ES-I3 (cell line): ENCODE results near the gene BBOX1.
"Not testable (repeated sequence)": the region's sequence is repeated elsewhere in the genome, so short reads cannot be mapped to it uniquely, and the experiment has no call there.

Source experiments
- H3K36me3 ChIP-seq: 2 replicates; pipeline ENCODE4 v1.6.1; 2013; ENCODE audit warnings: mild to moderate bottlenecking, low read length, control low read depth, moderate library complexity; ENCODE audit not compliant: insufficient read depth
- H3K4me1 ChIP-seq: 2 replicates; pipeline ENCODE4 v1.6.1; 2013; ENCODE audit warnings: mild to moderate bottlenecking, control low read depth, low read length; ENCODE audit not compliant: insufficient read depth
- H3K9ac ChIP-seq: 2 replicates; pipeline ENCODE4 v1.6.1; 2013; ENCODE audit warnings: low read depth, mild to moderate bottlenecking, low read length, moderate library complexity
- H3K9me3 ChIP-seq: 2 replicates; pipeline ENCODE4 v1.6.1; 2013; ENCODE audit warnings: mild to moderate bottlenecking, low read length, moderate library complexity; ENCODE audit not compliant: control insufficient read depth, insufficient read depth

BBOX1 gene

DNA sequence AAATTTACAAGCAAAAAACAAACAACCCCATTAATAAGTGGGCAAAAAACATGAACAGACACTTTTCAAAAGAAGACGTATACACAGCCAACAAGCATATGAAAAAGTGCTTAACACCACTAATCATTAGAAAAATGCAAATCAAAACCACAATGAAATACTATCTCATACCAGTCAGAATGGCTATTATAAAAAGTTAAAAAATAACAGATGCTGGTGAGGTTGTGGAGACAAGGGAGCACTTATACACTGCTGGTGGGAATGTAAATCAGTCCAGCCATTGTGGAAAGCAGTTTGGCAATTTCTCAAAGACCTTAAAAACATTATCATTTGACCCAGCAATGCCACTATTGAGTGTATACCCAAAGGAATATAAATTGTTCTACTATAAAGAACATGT, 72.3 kb downstream of the BBOX1 start:
- H3K9me3 ChIP-seq, result no peaks in the 10 kb centered on the region
- H3K9ac ChIP-seq, result no peak overlapping the region
- H3K36me3 ChIP-seq, result no peaks in the 10 kb centered on the region
- H3K4me1 ChIP-seq, result no peaks in the 10 kb centered on the region

DNA sequence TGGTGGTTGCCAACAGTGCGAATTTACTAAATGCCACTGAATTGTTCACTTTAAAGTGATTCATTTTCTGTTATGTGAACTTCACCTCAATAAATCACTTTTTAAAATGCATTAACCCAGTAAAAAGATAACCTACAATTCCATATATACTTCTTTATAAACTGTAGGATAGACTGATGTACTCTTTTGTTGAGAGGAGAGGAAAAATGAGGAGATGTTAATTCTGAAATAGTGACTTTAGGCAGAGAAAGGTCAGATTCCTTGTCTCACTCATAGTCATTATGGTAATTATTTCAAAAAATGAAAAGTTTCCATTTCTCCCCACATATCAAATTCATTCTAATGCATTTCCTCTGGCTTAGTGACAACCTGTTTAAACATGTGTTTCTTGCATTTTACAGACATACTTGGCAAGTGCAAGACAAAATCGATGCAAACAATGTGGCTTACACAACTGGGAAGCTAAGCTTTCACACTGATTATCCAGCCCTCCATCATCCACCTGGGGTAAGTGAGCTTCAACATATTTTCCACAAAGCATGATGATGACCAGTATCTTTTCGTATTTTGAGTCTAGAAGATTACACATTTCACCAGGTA, 74.5 kb downstream of the BBOX1 start:
- Histone ChIP-seq H3K4me1 (no peaks in the 10 kb centered on the region), H3K9me3 (no peaks in the 10 kb centered on the region)

DNA sequence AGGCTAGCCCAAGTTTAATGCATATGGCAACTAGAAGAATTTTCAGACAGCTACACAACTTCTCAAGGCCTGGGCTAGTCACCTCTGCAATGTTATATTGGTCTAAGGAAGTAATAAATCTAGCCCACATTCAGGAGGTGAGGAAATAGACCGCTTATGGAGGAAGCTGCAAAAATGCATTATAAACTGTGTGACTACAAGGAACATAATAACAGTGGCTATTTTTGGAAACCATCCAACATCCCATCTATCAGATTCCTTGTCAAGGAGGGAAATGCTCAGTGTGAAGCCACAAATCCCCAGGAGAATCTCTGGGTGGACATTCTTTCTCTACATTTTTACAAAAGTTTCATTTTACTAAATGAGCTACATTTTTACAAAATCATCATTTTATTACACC, 76.1 kb downstream of the BBOX1 start:
- no peaks in the 10 kb centered on the region for H3K4me1 ChIP-seq
- H3K9me3 ChIP-seq, result no peaks in the 10 kb centered on the region
- H3K36me3 ChIP-seq, result no peaks in the 10 kb centered on the region
- no peak overlapping the region for H3K9ac ChIP-seq

More for the DNA sequence above, 74.5 kb downstream of the BBOX1 start:
- Histone ChIP-seq H3K9ac (no peak overlapping the region), H3K36me3 (no peaks in the 10 kb centered on the region)

DNA sequence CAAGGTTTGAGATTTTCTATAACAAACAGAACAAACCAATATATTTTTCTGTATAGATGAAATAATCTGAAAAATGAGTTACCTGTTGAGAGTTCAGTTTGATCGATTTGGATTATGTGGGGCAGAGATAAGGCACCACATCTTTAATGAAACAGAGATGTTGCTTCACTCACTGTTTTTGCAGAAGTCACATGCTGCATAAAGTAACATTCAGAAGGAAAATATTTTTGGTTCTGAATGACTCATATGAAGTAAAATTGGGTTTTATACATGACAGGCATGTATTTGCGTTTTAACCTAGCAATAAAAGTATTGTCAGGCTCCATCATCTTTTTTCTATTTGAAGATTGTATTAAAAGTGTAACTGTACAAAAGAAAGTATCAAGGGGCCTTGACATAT, 77.8 kb downstream of the BBOX1 start:
- Histone ChIP-seq H3K4me1 (no peaks in the 10 kb centered on the region), H3K9me3 (no peaks in the 10 kb centered on the region), H3K36me3 (no peaks in the 10 kb centered on the region), H3K9ac (no peak overlapping the region)

DNA sequence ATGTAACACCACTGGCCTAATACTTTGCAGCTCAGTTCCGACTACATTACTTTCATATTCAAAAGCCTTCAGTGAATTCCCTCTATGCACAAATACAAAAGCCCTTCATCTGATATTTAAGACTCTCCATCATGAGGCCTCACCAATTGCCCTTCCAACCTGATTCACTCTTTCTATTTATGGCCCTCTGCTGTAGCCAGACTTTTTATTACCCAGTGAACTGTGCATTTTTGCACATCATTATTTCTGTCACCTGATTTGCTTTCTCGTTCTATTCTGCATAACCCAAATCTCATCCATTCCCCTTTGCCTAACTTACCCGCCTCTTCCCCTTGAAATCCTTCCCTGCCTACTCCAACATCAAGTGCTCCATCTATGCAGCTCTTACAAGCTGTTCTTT, 78.3 kb downstream of the BBOX1 start:
- H3K9me3 ChIP-seq, result no peaks in the 10 kb centered on the region
- no peaks in the 10 kb centered on the region for H3K36me3 ChIP-seq
- peaks cover 1% of the 10 kb centered on the region for H3K4me1 ChIP-seq
- H3K9ac ChIP-seq, result no peak overlapping the region

DNA sequence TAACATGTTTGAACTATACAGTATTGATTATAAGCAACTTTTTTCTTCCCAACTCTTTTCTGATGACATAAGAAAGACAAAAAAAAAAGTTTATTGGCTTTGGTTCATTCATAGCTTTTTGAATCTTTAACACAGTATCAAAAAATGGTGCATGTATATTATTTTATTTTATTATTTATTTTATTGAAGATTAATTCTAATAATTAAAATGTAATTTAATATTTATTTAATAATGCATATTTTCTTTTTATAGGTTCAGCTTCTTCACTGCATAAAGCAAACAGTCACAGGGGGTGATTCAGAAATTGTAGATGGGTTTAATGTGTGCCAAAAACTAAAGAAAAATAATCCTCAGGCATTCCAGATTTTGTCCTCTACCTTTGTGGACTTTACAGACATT, 78.8 kb downstream of the BBOX1 start:
- H3K36me3 ChIP-seq, result no peaks in the 10 kb centered on the region
- H3K9me3 ChIP-seq, result no peaks in the 10 kb centered on the region
- H3K4me1 ChIP-seq, result peaks cover 5% of the 10 kb centered on the region
- H3K9ac ChIP-seq, result no peak overlapping the region

DNA sequence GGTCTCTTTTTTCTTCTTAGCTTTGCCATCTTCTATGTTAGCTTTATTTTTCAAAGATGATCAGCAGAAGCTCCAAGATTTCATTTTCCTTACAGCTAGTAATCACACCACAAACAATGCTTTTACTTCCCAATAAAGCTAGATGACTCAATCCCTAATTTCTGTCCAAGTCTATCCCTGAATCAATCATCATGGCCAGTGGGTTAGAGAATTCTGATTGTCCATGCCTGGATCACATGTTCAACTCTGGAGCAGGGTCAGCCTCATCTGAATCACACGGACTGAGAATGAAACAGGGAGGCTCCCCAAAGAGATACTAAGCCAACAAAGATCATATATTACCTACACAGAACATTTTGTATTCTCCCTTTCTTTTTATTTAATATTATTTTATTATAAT, 79.6 kb downstream of the BBOX1 start:
- no peaks in the 10 kb centered on the region for H3K36me3 ChIP-seq
- no peaks in the 10 kb centered on the region for H3K9me3 ChIP-seq
- no peak overlapping the region for H3K9ac ChIP-seq
- H3K4me1 ChIP-seq, result peaks cover 5% of the 10 kb centered on the region

DNA sequence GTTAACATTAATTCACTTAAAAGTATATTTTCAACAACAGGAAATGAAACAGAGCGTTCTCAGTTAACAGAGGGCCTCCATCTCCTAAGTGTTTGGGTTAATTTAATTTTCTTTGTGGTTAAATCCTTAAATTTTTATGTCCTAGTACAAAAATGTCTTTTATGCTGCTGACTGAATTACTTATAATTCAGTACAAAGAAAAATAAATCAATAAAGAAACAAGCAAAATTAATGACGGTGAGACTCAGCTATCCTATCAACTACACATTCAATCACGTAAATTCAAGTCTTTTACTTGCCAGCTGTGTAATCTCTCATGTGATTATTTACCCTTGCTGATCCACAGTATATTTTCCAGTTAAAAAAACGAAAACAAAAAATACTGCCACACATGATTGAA, 81.4 kb downstream of the BBOX1 start:
- no peak overlapping the region for H3K9ac ChIP-seq
- H3K4me1 ChIP-seq, result peaks cover 5% of the 10 kb centered on the region
- H3K36me3 ChIP-seq, result no peaks in the 10 kb centered on the region
- H3K9me3 ChIP-seq, result no peaks in the 10 kb centered on the region

DNA sequence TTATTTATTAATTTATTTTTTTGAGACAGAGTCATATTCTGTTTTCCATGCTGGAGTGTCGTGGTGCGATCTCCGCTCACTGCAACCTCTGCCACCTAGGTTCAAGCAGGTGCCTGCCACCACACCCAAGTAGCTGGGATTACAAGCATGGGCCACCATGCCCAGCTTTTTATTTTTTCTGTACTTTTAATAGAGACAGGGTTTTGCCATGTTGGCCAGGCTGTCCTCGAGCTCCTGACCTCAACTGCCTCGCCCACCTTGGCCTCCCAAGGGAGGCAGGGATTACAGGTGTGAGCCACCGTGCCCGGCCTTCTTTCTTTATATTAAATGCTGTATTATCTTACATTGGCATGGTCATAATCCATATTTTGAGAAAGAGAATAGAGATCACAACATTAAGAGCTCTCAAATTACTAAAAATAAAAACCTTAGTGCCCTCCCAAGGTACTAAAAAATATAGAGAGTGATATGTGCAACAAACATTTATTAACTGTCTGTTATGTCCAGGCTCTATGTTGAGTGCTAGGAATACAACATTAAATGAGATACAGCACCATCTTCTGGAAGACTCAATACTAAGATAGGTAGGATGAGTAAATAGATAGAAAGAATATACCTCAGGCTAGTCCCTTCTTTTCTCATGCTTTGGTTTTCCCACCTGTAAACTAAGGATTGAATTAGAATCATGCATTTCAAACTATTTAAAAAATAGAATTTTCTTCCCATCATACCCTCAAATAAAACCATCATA, 84.1 kb downstream of the BBOX1 start:
- Histone ChIP-seq H3K4me1 (peaks cover 5% of the 10 kb centered on the region), H3K36me3 (no peaks in the 10 kb centered on the region), H3K9ac (no peak overlapping the region), H3K9me3 (no peaks in the 10 kb centered on the region)

DNA sequence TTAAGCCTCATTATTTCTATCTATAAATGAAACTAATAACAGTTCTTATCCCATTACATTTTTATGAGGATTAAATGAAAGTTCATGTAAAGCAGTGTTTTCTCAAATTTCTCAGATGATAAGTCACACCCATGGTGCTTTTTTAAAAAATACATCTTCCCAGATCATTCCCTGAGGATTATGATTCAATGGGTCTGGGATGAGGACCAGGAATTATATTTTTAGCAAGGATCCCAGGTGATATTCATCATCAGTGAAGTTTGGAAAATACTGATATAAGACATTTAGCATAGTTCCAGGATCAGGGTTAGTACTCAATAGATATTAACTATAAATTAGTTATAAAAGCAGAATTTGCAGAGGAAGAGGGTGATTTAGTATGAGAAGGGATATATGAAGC, 89.1 kb downstream of the BBOX1 start:
- Histone ChIP-seq H3K4me1 (no peaks in the 10 kb centered on the region), H3K9me3 (no peaks in the 10 kb centered on the region), H3K9ac (no peak overlapping the region), H3K36me3 (no peaks in the 10 kb centered on the region)

DNA sequence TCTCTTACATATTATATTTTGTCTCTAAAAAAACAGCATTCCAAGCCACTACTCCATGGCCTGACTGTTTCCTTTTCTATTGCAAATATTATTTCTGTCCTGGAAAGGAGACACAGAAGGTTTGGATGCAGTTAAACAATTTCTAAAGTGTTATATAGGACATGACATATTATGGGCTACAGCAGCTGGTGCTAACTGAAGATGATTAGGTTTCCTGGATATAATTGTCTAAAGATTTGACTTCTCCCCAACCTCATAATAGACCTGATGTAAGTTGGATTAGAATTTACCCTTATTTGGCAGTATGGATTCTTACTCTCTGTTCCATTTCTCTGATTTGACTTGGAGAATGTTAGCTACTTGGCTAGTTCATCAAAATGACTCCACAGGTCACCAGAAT, 90.2 kb downstream of the BBOX1 start:
- no peaks in the 10 kb centered on the region for H3K9me3 ChIP-seq
- no peaks in the 10 kb centered on the region for H3K4me1 ChIP-seq
- H3K36me3 ChIP-seq, result no peaks in the 10 kb centered on the region
- H3K9ac ChIP-seq, result no peak overlapping the region

DNA sequence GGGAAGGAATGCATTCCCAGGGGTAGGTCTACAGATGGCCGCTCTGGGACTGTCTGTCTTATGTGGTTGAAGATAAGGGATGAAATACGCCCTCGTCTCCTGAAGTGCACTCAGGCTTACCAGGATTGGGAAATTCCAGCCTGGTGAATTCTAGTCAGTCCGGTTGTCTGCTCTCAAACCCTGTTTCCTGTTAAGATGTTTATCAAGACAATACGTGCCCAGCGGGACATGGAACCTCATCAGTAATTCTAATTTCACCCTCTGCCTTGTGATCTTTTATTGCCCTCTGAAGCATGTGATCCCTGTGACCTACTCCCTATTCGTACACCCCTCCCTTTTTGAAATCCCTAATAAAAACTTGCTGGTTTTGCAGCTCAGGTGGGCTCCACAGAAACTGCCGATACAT, 95.3 kb downstream of the BBOX1 start:
- not testable (repeated sequence) for H3K9ac ChIP-seq, H3K36me3 ChIP-seq, H3K9me3 ChIP-seq, H3K4me1 ChIP-seq

DNA sequence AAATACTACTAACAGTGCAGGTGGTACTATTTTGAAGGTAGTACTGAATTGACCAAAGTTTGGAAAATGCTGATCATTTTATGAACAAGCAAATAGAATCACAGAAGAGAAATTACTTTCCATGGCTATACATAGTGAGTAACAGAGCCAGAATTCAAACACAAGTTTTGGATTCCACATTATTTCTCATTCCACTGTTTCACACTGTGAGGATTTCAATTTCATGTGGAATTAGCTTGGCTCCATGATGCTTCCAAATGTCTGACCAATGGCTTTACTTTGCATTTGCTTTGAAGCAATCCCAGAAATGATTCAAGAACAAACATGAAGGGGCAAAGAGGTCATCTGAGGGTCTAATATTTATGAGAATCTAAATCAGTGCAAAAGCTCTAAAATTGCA, 98.1 kb downstream of the BBOX1 start:
- H3K9me3 ChIP-seq, result no peaks in the 10 kb centered on the region; the same call in 1 of the 2 replicates
- no peak overlapping the region for H3K9ac ChIP-seq
- H3K4me1 ChIP-seq, result no peaks in the 10 kb centered on the region
- H3K36me3 ChIP-seq, result no peaks in the 10 kb centered on the region

DNA sequence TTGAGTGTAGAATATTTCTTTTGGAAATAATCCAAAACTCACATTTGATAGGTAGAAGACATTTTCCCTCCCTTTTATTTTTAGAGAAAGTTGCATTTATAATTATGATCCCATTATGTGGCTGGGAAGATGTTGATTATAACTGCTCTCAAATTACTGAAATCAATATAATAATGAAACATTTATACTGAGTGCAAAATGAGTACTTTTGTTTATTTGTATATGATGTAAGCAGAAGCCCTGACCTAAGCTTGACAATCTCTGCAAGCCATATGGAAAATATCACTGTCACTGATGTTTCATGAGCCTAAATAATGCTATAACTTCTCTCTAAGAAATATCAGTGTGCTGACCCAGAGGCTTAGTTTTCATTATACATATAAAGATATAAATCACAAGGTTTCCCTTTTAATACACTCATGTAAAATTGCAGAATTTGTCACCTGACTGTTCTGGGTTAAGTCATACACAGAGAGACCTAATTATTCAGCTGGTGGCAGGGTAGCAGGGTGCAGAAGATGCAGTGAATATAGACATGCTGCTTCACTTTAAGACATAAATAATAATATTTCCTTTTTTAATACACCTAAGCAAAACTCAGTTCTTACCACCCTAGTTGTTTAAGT, 99.2 kb downstream of the BBOX1 start:
- no peak overlapping the region for H3K9ac ChIP-seq
- H3K36me3 ChIP-seq, result no peaks in the 10 kb centered on the region
- H3K9me3 ChIP-seq, result no peaks in the 10 kb centered on the region; the same call in 1 of the 2 replicates
- no peaks in the 10 kb centered on the region for H3K4me1 ChIP-seq

DNA sequence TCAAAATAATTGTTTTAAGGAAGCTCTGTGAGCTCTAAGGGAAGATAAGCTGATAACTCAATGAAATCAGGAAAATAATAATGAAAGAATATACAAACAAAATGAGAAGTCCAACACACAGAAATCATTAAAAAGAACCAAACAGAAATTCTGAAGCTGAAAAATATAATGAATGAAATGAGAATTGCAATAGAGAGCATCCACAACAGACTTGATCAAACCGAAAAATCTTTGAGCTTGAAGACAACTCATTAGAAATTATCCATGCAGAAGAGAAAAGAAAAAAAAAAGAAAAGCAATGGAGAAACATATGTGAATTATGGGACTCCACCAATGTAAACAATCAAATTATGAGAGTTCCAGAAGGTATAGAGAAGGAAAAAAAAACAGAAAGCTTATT, 101.0 kb downstream of the BBOX1 start:
- Histone ChIP-seq H3K9me3 (no peaks in the 10 kb centered on the region; the same call in 1 of the 2 replicates), H3K9ac (no peak overlapping the region), H3K36me3 (no peaks in the 10 kb centered on the region), H3K4me1 (no peaks in the 10 kb centered on the region)
